IMR-90 (cell line): Measurements from ENCODE around the gene CKAP2L. TPM values are rescaled to one million over a fixed set of nuclear protein-coding genes. Genes with fewer than 3 reads are reported as not detected.
A peak's percentile ranks its signal among the peaks of the same experiment; 100 is the strongest.

Experiments used
- ATAC-seq: fragments of 200-7000 bp; cut with Tn5 transposase; 2 replicates; pipeline ENCODE4 v1.9.1; 2020; ENCODE audit warnings: low read depth, mild to moderate bottlenecking, moderate library complexity
- BruUV-seq: library from RNA; stranded (reverse); fragments of 400-500 nt; replicated peaks from 2 replicates; lab custom pipeline; 2021; lab: Mats Ljungman, UMichigan
- CTCF ChIA-PET: fragments of 300-600 bp; formaldehyde crosslinking; extraction: SDS; loops from one replicate; lab custom pipeline; 2021; ENCODE audit warnings: antibody characterized with exemption; lab: Yijun Ruan, JAX
- POLR2A ChIA-PET: fragments of 300-600 bp; sonication (Branson Sonifier 250); formaldehyde crosslinking; loops from one replicate; lab custom pipeline; 2022; ENCODE audit warnings: antibody characterized with exemption; ENCODE audit not compliant: unreplicated experiment; lab: Charles Lee
- DNase-seq: peaks from one replicate; pipeline ENCODE4 v3.0.0; 2013
- H2AFZ ChIP-seq: replicated peaks from 2 replicates; pipeline ENCODE3; 2013; ENCODE audit warnings: low read length, mild to moderate bottlenecking; ENCODE audit not compliant: poor library complexity
- H2AK5ac ChIP-seq: 2 replicates; pipeline ENCODE4 v1.6.1; 2013; ENCODE audit warnings: low read depth, low read length, inconsistent platforms
- H2AK9ac ChIP-seq: replicated peaks from 2 replicates; pipeline ENCODE3; 2013; ENCODE audit warnings: mild to moderate bottlenecking, low read depth, low read length, moderate library complexity; ENCODE audit not compliant: poor library complexity
- H2BK120ac ChIP-seq: 2 replicates; pipeline ENCODE4 v1.6.1; 2013; ENCODE audit warnings: low read depth, low read length, inconsistent platforms
- H2BK15ac ChIP-seq: 3 replicates; pipeline ENCODE4 v1.6.1; 2013; ENCODE audit warnings: low read depth, low read length, inconsistent platforms
- H2BK20ac ChIP-seq: 2 replicates; pipeline ENCODE4 v1.6.1; 2013; ENCODE audit warnings: low read depth, mild to moderate bottlenecking, inconsistent platforms, low read length, moderate library complexity
- H2BK5ac ChIP-seq: 2 replicates; pipeline ENCODE4 v1.6.1; 2013; ENCODE audit warnings: mild to moderate bottlenecking, low read depth, low read length, inconsistent platforms; ENCODE audit not compliant: poor library complexity, severe bottlenecking
- H3K14ac ChIP-seq: replicated peaks from 2 replicates; pipeline ENCODE4 v1.6.1; 2013; ENCODE audit warnings: low read depth, low read length, inconsistent platforms
- H3K18ac ChIP-seq: 2 replicates; pipeline ENCODE4 v1.6.1; 2013; ENCODE audit warnings: low read depth, low read length, control low read depth
- H3K23ac ChIP-seq: 2 replicates; pipeline ENCODE4 v1.6.1; 2013; ENCODE audit warnings: low read depth, low read length, inconsistent platforms
- H3K27ac ChIP-seq: 2 replicates; pipeline ENCODE4 v1.5.1; 2013; ENCODE audit warnings: mild to moderate bottlenecking, control low read depth, low read length; ENCODE audit not compliant: insufficient read depth
- H3K27me3 ChIP-seq: 2 replicates; pipeline ENCODE4 v1.6.1; 2013; ENCODE audit warnings: low read length; ENCODE audit not compliant: control insufficient read depth, insufficient read depth
- H3K36me3 ChIP-seq: 2 replicates; pipeline ENCODE4 v1.6.1; 2013; ENCODE audit warnings: low read length, mixed read lengths; ENCODE audit not compliant: control insufficient read depth, insufficient read depth
- H3K4ac ChIP-seq: 2 replicates; pipeline ENCODE4 v1.6.1; 2013; ENCODE audit warnings: low read depth, low read length, inconsistent platforms
- H3K4me1 ChIP-seq: 2 replicates; pipeline ENCODE4 v1.6.1; 2013; ENCODE audit warnings: low read length, mixed read lengths; ENCODE audit not compliant: control insufficient read depth, insufficient read depth
- H3K4me2 ChIP-seq: 2 replicates; pipeline ENCODE4 v1.6.1; 2013; ENCODE audit warnings: low read depth, mild to moderate bottlenecking, control low read depth, low read length, moderate library complexity
- H3K4me3 ChIP-seq: 2 replicates; pipeline ENCODE4 v1.5.1; 2013; ENCODE audit warnings: low read depth, mild to moderate bottlenecking, control low read depth, low read length, moderate library complexity; ENCODE audit not compliant: insufficient read depth
- H3K56ac ChIP-seq: 2 replicates; pipeline ENCODE4 v1.6.1; 2013; ENCODE audit warnings: low read length, inconsistent platforms; ENCODE audit not compliant: insufficient read depth; ENCODE audit errors: extremely low read depth
- H3K79me1 ChIP-seq, 2 experiments: 2 replicates each; pipeline ENCODE4 v1.6.1; 2013; ENCODE audit warnings: low read length in 2 of 2, inconsistent platforms in 1 of 2, low read depth in 1 of 2
- H3K9ac ChIP-seq: 2 replicates; pipeline ENCODE4 v1.6.1; 2013; ENCODE audit warnings: low read depth, low read length, control low read depth
- H3K9me1 ChIP-seq: 2 replicates; pipeline ENCODE4 v1.6.1; 2013; ENCODE audit warnings: low read length, inconsistent platforms; ENCODE audit not compliant: insufficient read depth
- H3K9me3 ChIP-seq: 2 replicates; pipeline ENCODE4 v1.6.1; 2013; ENCODE audit warnings: low read length; ENCODE audit not compliant: control insufficient read depth, insufficient read depth
- H4K20me1 ChIP-seq: 2 replicates; pipeline ENCODE4 v1.6.1; 2013; ENCODE audit warnings: low read length, inconsistent platforms; ENCODE audit not compliant: insufficient read depth
- H4K5ac ChIP-seq: 2 replicates; pipeline ENCODE4 v1.6.1; 2013; ENCODE audit warnings: mild to moderate bottlenecking, low read depth, low read length, control low read depth
- H4K8ac ChIP-seq, 2 experiments: 2 replicates each; pipeline ENCODE4 v1.6.1; 2013; ENCODE audit warnings: low read depth in 2 of 2, low read length in 2 of 2, control low read depth in 1 of 2, inconsistent platforms in 1 of 2
- H4K91ac ChIP-seq: 2 replicates; pipeline ENCODE4 v1.6.1; 2013; ENCODE audit warnings: low read depth, low read length, inconsistent platforms; ENCODE audit not compliant: insufficient read depth
- CEBPB ChIP-seq: IDR thresholded peaks from 2 replicates; pipeline ENCODE4 v1.6.1; 2012; ENCODE audit warnings: low read depth, low read length, improper control_type of control experiment
- CHD1 ChIP-seq: IDR thresholded peaks from 2 replicates; pipeline ENCODE4 v1.6.1; 2012; ENCODE audit warnings: low read depth, low read length, improper control_type of control experiment
- MAFK ChIP-seq: IDR thresholded peaks from 2 replicates; pipeline ENCODE4 v1.6.1; 2012; ENCODE audit warnings: low read depth, low read length, improper control_type of control experiment
- MXI1 ChIP-seq: IDR thresholded peaks from 2 replicates; pipeline ENCODE4 v1.6.1; 2012; ENCODE audit warnings: low read depth, mild to moderate bottlenecking, low read length, moderate library complexity, borderline replicate concordance
- NFE2L2 ChIP-seq: fragments of 150-350 bp; IDR thresholded peaks from 2 replicates; pipeline ENCODE4 v1.6.1; 2016; ENCODE audit warnings: low read depth, mild to moderate bottlenecking, low read length
- SMC3 ChIP-seq: fragments of 150-350 bp; IDR thresholded peaks from 2 replicates; pipeline ENCODE4 v1.6.1; 2016; ENCODE audit warnings: low read depth, mild to moderate bottlenecking, antibody characterized with exemption, low read length, moderate library complexity
- USF2 ChIP-seq: fragments of 150-350 bp; IDR thresholded peaks from 2 replicates; pipeline ENCODE4 v1.6.1; 2017; ENCODE audit warnings: mild to moderate bottlenecking, antibody characterized with exemption, low read length, low read depth
- WGBS, 2 experiments: methylation state at CpG; one replicate each; pipeline versions ENCODE4 v1.1.5 to v1.1.7; 2013; ENCODE audit warnings: missing lambda C conversion rate in 2 of 2; ENCODE audit not compliant: insufficient read length in 1 of 2; ENCODE audit errors: extremely low coverage in 2 of 2; 5-methylcytosine and 5-hydroxymethylcytosine counted together
- dilution Hi-C: fragments of 300-500 bp; cut with HindIII; formaldehyde crosslinking; loops from one replicate; pipeline ENCODE4 v1.14.3; 2018; ENCODE audit warnings: low sequenced_read_pairs; ENCODE audit not compliant: unreplicated experiment
- in situ Hi-C: fragments of 300-500 bp; cut with MboI; formaldehyde crosslinking; loops from 3 replicates; pipeline ENCODE4 v1.14.3; 2019; ENCODE audit warnings: low sequenced_read_pairs, inconsistent platforms, mixed read lengths
- intact Hi-C: fragments of 100-400 bp; cut with micrococcal nuclease; formaldehyde crosslinking; loops from 2 replicates; pipeline ENCODE4 v1.10.0; 2022
- polyA plus RNA-seq, 3 experiments: library from polyadenylated mRNA; depleted of rRNA; stranded (reverse); fragments of >200 nt; gene quantifications; 2 replicates each; pipeline ENCODE4 v1.2.3, GENCODE V29; 2012; ENCODE audit warnings: low replicate concordance in 1 of 3
- total RNA-seq: library from RNA; depleted of rRNA; stranded (reverse); fragments of >200 nt; gene quantifications from 2 replicates; pipeline ENCODE4 v1.2.3, GENCODE V29; 2012

Gene CKAP2L
- total and polyA plus RNA-seq, 2 of the 4 experiments (the other 2 are of a cell fraction): 6.4 to 9.9 TPM

- no peaks in the 10 kb centered on the region for H3K9me3 ChIP-seq
These were observed 37.0 kb downstream of the CKAP2L start for GRCh38 chr2:112727276-112728028.

More at GRCh38 chr2:112727276-112728028, 37.0 kb downstream of the CKAP2L start:
- Histone ChIP-seq H3K4me3 (no peak overlapping the region), H4K5ac (no peak overlapping the region), H2BK5ac (no peak overlapping the region), H3K79me1 (no peaks in the 10 kb centered on the region), H3K9ac (no peak overlapping the region), H3K56ac (no peak overlapping the region), H3K4ac (no peak overlapping the region), H2BK120ac (no peak overlapping the region), H2BK15ac (no peak overlapping the region), H2BK20ac (no peak overlapping the region), H3K36me3 (no peaks in the 10 kb centered on the region), H3K27ac (no peak overlapping the region), H3K9me1 (no peaks in the 10 kb centered on the region), H3K14ac (no peak overlapping the region), H2AK9ac (peak overlapping the region; percentile 97), H3K23ac (no peak overlapping the region), H3K18ac (no peak overlapping the region), H3K27me3 (no peaks in the 10 kb centered on the region), H2AK5ac (no peak overlapping the region), H4K8ac (no peak overlapping the region), H4K91ac (no peak overlapping the region), H3K4me2 (no peak overlapping the region), H2AFZ (peak overlapping the region; percentile 97), H3K4me1 (peaks cover 1% of the 10 kb centered on the region; the same call in 1 of the 2 replicates), H4K20me1 (no peaks in the 10 kb centered on the region)
- BruUV-seq: no TSS peak
- no peak for DNase-seq
- no peak for TF ChIP-seq MXI1
- no peak for TF ChIP-seq MAFK
- no peak for TF ChIP-seq USF2
- TF ChIP-seq SMC3: no peak
- TF ChIP-seq CHD1: no peak
- no peak for TF ChIP-seq NFE2L2
- no peak for TF ChIP-seq CEBPB
- intact Hi-C loops: loop anchor here (5.0 kb wide), 1 partner anchor 145 kb away; the partner anchor contains the start of gene CHCHD5
- 73% methylated on average over 8 of the region's 19 CpGs; no CpG with 5 or more reads in 1 of the 2 experiments for WGBS, 2 experiments
- ATAC-seq: no peak
- in situ Hi-C loops: loop anchor here (5.0 kb wide), 1 partner anchor 125 kb away; no protein-coding TSS in a partner anchor
- dilution Hi-C loops: no loop called here
- CTCF ChIA-PET: interaction anchor here (0.5 to 2.9 kb wide), 11 partner anchors 63 to 214 kb away, joined by 3 to 12 read pairs (median 5); no protein-coding TSS in a partner anchor
- POLR2A ChIA-PET: interaction anchor here (0.6 kb wide), 1 partner anchor 150 kb away, joined by 3 read pairs; no protein-coding TSS in a partner anchor
